Measurements from ENCODE around the gene TBC1D22A.

TBC1D22A gene

GRCh38 chr22:47076758-47077157 lies 314.3 kb downstream of the TBC1D22A start:
- H3K4me3 ChIP-seq (ENCODE audit: low read depth, low read length), result no peak overlapping the region
- TF ChIP-seq CTCF (IDR thresholded peaks at IDR 0.05; ENCODE audit: low read depth, low read length), result no peak
- H3K9me3 ChIP-seq (ENCODE audit: severe bottlenecking), result no peaks in the 10 kb centered on the region
- H3K36me3 ChIP-seq, result no peaks in the 10 kb centered on the region
- no peak for DNase-seq
- H3K27ac ChIP-seq, result no peak overlapping the region
- H3K27me3 ChIP-seq (ENCODE audit: insufficient read depth, low read depth, severe bottlenecking), result no peaks in the 10 kb centered on the region

- Histone ChIP-seq H3K9me3 (ENCODE audit: severe bottlenecking) (peaks cover 2% of the 10 kb centered on the region), H3K27me3 (ENCODE audit: insufficient read depth, low read depth, severe bottlenecking) (no peaks in the 10 kb centered on the region), H3K36me3 (no peaks in the 10 kb centered on the region), H3K4me3 (ENCODE audit: low read depth, low read length) (no peak overlapping the region), H3K27ac (no peak overlapping the region)
- TF ChIP-seq CTCF (IDR thresholded peaks at IDR 0.05; ENCODE audit: low read depth, low read length), result no peak
- no peak for DNase-seq
These were observed 317.6 kb downstream of the TBC1D22A start for GRCh38 chr22:47080100-47080499.

GRCh38 chr22:47082505-47082904 lies 320.1 kb downstream of the TBC1D22A start:
- peaks cover 2% of the 10 kb centered on the region for H3K9me3 ChIP-seq (ENCODE audit: severe bottlenecking)
- H3K36me3 ChIP-seq, result no peaks in the 10 kb centered on the region
- TF ChIP-seq CTCF (IDR thresholded peaks at IDR 0.05; ENCODE audit: low read depth, low read length), result no peak
- H3K27ac ChIP-seq, result no peak overlapping the region
- no peak overlapping the region for H3K4me3 ChIP-seq (ENCODE audit: low read depth, low read length)
- DNase-seq, result no peak
- no peaks in the 10 kb centered on the region for H3K27me3 ChIP-seq (ENCODE audit: insufficient read depth, low read depth, severe bottlenecking)

GRCh38 chr22:47083379-47083986 lies 321.0 kb downstream of the TBC1D22A start:
- Histone ChIP-seq H3K27me3 (ENCODE audit: insufficient read depth, low read depth, severe bottlenecking) (no peaks in the 10 kb centered on the region), H3K36me3 (no peaks in the 10 kb centered on the region), H3K4me3 (ENCODE audit: low read depth, low read length) (no peak overlapping the region), H3K27ac (no peak overlapping the region), H3K9me3 (ENCODE audit: severe bottlenecking) (peaks cover 2% of the 10 kb centered on the region)
- no peak for TF ChIP-seq CTCF (IDR thresholded peaks at IDR 0.05; ENCODE audit: low read depth, low read length)
- DNase-seq, result no peak

- Histone ChIP-seq H3K9me3 (ENCODE audit: severe bottlenecking) (peaks cover 2% of the 10 kb centered on the region), H3K27me3 (ENCODE audit: insufficient read depth, low read depth, severe bottlenecking) (no peaks in the 10 kb centered on the region), H3K36me3 (no peaks in the 10 kb centered on the region), H3K27ac (no peak overlapping the region), H3K4me3 (ENCODE audit: low read depth, low read length) (no peak overlapping the region)
- no peak for TF ChIP-seq CTCF (IDR thresholded peaks at IDR 0.05; ENCODE audit: low read depth, low read length)
- DNase-seq, result no peak
These were observed 321.8 kb downstream of the TBC1D22A start for GRCh38 chr22:47084226-47084625.
